GM12878 (cell line): ENCODE results near the gene SGTA. TPM values are rescaled to one million over a fixed set of nuclear protein-coding genes. Genes with fewer than 3 reads are reported as not detected.

Source experiments
- BCL3 ChIP-seq: IDR thresholded peaks from 2 replicates; pipeline ENCODE4 v1.6.1; 2011; ENCODE audit warnings: borderline replicate concordance, low read depth, mild to moderate bottlenecking, moderate library complexity, low read length; ENCODE audit not compliant: insufficient read depth, poor library complexity, severe bottlenecking
- CHD4 ChIP-seq: fragments of 200-600 bp; sonication (generic); IDR thresholded peaks from 2 replicates; pipeline ENCODE4 v1.6.1; 2016; ENCODE audit warnings: mild to moderate bottlenecking
- EED ChIP-seq: sonication (generic); IDR thresholded peaks from 2 replicates; pipeline ENCODE4 v1.6.1; 2016; ENCODE audit warnings: antibody characterized with exemption, low read depth
- HSF1 ChIP-seq: fragments of 150-350 bp; IDR thresholded peaks from 2 replicates; pipeline ENCODE4 v1.6.1; 2014; ENCODE audit warnings: mild to moderate bottlenecking, low read depth, low read length
- SIN3A ChIP-seq: IDR thresholded peaks from 2 replicates; pipeline ENCODE4 v1.6.1; 2012; ENCODE audit warnings: low read depth, low read length, improper control_type of control experiment
- TCF3 ChIP-seq: IDR thresholded peaks from 2 replicates; pipeline ENCODE4 v1.6.1; 2012; ENCODE audit warnings: low read depth, mild to moderate bottlenecking, low read length, borderline replicate concordance; ENCODE audit not compliant: insufficient read depth
- ZBED1 ChIP-seq: IDR thresholded peaks from 2 replicates; pipeline ENCODE4 v1.6.1; 2016; ENCODE audit warnings: borderline replicate concordance
- ZNF217 ChIP-seq: fragments of 450-650 bp; IDR thresholded peaks from 2 replicates; pipeline ENCODE4 v1.6.1; 2017; ENCODE audit warnings: antibody characterized with exemption, mild to moderate bottlenecking
- ZSCAN29 ChIP-seq: fragments of 450-650 bp; IDR thresholded peaks from 2 replicates; pipeline ENCODE4 v1.6.1; 2017; ENCODE audit warnings: mild to moderate bottlenecking, moderate library complexity
- polyA plus RNA-seq, 11 experiments: library from polyadenylated mRNA; depleted of rRNA in 4 of 11; unstranded in 6 of 11; stranded (reverse) in 5 of 11; fragments of >200 nt; fragmentation: Nextera tagmentation in 4 of 11; fragmentation: Illumina TruSeq in 1 of 11; extraction: Ambion mirVana in 4 of 11; extraction: Trizol in 1 of 11; gene quantifications; 1 replicate in 1 of 11; 2 replicates in 10 of 11; pipeline versions ENCODE4 v1.2.1 to v1.2.3, GENCODE V29; 2011 to 2016; ENCODE audit warnings: inconsistent platforms in 2 of 11, missing spikeins in 2 of 11, low read depth in 1 of 11
- total RNA-seq, 4 experiments: library from RNA; depleted of rRNA in 3 of 4; stranded (reverse); fragments of >200 nt in 3 of 4; fragmentation: Illumina TruSeq in 1 of 4; extraction: Trizol in 1 of 4; gene quantifications; 2 replicates each; pipeline versions ENCODE4 v1.2.1 to v1.2.3, GENCODE V29; 2013 to 2021

SGTA gene
- total and polyA plus RNA-seq, 10 of the 15 experiments (the other 5 are each of a cell fraction or from before 2014, with no cell fraction given) = 2.0 to 102 (median 48.2) TPM

GRCh38 chr19:2726904-2727639 lies 56.0 kb downstream of the SGTA start (continued):
- TF ChIP-seq BCL3 = no peak
- TF ChIP-seq ZNF217 = no peak
- no peak for TF ChIP-seq ZBED1
- TF ChIP-seq ZSCAN29 = no peak
- no peak for TF ChIP-seq CHD4
- no peak for TF ChIP-seq SIN3A
- TF ChIP-seq TCF3 = no peak
- no peak for TF ChIP-seq HSF1
- no peak for TF ChIP-seq EED
